ENCODE data around the gene GABRR1. TPM values are rescaled to one million over a fixed set of nuclear protein-coding genes. Genes with fewer than 3 reads are reported as not detected.

Gene GABRR1
- total RNA-seq, 3 donors from 2014 or later (not counting 1 experiment from before 2014, with no cell fraction given) = 0.07 TPM; not detected in 2

GRCh38 chr6:89215391-89215790 is 1.8 kb downstream of the GABRR1 start:
- ATAC-seq (no peak), DNase-seq (no peak)
- Histone ChIP-seq H3K27me3 (ENCODE audit: control insufficient read depth, insufficient read depth, low read length) (peaks cover 2% of the 10 kb centered on the region), H3K36me3 (ENCODE audit: control insufficient read depth, insufficient read depth, low read length) (no peaks in the 10 kb centered on the region), H3K9me3 (ENCODE audit: control insufficient read depth, insufficient read depth, low read length) (no peaks in the 10 kb centered on the region), H3K4me3 (ENCODE audit: low read length) (no peak overlapping the region), H3K27ac (ENCODE audit: low read length) (no peak overlapping the region), H3K4me1 (ENCODE audit: control insufficient read depth, insufficient read depth, low read length) (no peaks in the 10 kb centered on the region)
- intact Hi-C loops (cut with micrococcal nuclease) = no loop called here
- no peak overlapping the region for H3K4me3 Mint-ChIP-seq
- H3K27ac Mint-ChIP-seq = no peak overlapping the region
- H3K36me3 Mint-ChIP-seq = no peaks in the 10 kb centered on the region
- H3K27me3 Mint-ChIP-seq (ENCODE audit: low read depth in 2 of 2) = peaks cover 5 to 8% of the 10 kb centered on the region in 2 donors
- peaks cover 0 to 7% of the 10 kb centered on the region in 2 donors for H3K4me1 Mint-ChIP-seq
- no peaks in the 10 kb centered on the region for H3K9me3 Mint-ChIP-seq
- no peak for TF ChIP-seq CTCF (IDR thresholded peaks at IDR 0.05)

- H3K4me1 Mint-ChIP-seq = peaks cover 0 to 7% of the 10 kb centered on the region in 2 donors
- ATAC-seq = no peak
- Histone ChIP-seq H3K4me1 (ENCODE audit: control insufficient read depth, insufficient read depth, low read length) (no peaks in the 10 kb centered on the region), H3K36me3 (ENCODE audit: control insufficient read depth, insufficient read depth, low read length) (no peaks in the 10 kb centered on the region), H3K4me3 (ENCODE audit: low read length) (no peak overlapping the region), H3K27me3 (ENCODE audit: control insufficient read depth, insufficient read depth, low read length) (peaks cover 2% of the 10 kb centered on the region), H3K27ac (ENCODE audit: low read length) (no peak overlapping the region), H3K9me3 (ENCODE audit: control insufficient read depth, insufficient read depth, low read length) (no peaks in the 10 kb centered on the region)
- no peak for TF ChIP-seq CTCF (IDR thresholded peaks at IDR 0.05)
- no peaks in the 10 kb centered on the region for H3K9me3 Mint-ChIP-seq
- no peak overlapping the region for H3K27ac Mint-ChIP-seq
- intact Hi-C loops (cut with micrococcal nuclease) = no loop called here
- no peak for DNase-seq
- peaks cover 5 to 8% of the 10 kb centered on the region in 2 donors for H3K27me3 Mint-ChIP-seq (ENCODE audit: low read depth in 2 of 2)
- no peaks in the 10 kb centered on the region for H3K36me3 Mint-ChIP-seq
- no peak overlapping the region for H3K4me3 Mint-ChIP-seq
Measured at GRCh38 chr6:89214197-89214596, 3.0 kb downstream of the GABRR1 start.

- Histone ChIP-seq H3K27ac (ENCODE audit: low read length) (no peak overlapping the region), H3K9me3 (ENCODE audit: control insufficient read depth, insufficient read depth, low read length) (no peaks in the 10 kb centered on the region), H3K27me3 (ENCODE audit: control insufficient read depth, insufficient read depth, low read length) (peaks cover under 1% of the 10 kb centered on the region), H3K4me1 (ENCODE audit: control insufficient read depth, insufficient read depth, low read length) (no peaks in the 10 kb centered on the region), H3K4me3 (ENCODE audit: low read length) (no peak overlapping the region), H3K36me3 (ENCODE audit: control insufficient read depth, insufficient read depth, low read length) (no peaks in the 10 kb centered on the region)
- intact Hi-C loops (cut with micrococcal nuclease) = no loop called here
- Mint-ChIP-seq H3K4me1 (peaks cover 0 to 4% of the 10 kb centered on the region in 2 donors), H3K36me3 (no peaks in the 10 kb centered on the region), H3K27ac (no peak overlapping the region), H3K27me3 (ENCODE audit: low read depth in 2 of 2) (peaks cover 2 to 5% of the 10 kb centered on the region in 2 donors), H3K4me3 (no peak overlapping the region), H3K9me3 (no peaks in the 10 kb centered on the region)
- DNase-seq (no peak), ATAC-seq (no peak)
- no peak for TF ChIP-seq CTCF (IDR thresholded peaks at IDR 0.05)
- 76% methylated on average over 5 of the region's 5 CpGs for WGBS (ENCODE audit: insufficient coverage)
Measured at GRCh38 chr6:89212472-89212871, 4.7 kb downstream of the GABRR1 start.

GRCh38 chr6:89209457-89209856 is 7.7 kb downstream of the GABRR1 start:
- no peak for DNase-seq
- Histone ChIP-seq H3K9me3 (ENCODE audit: control insufficient read depth, insufficient read depth, low read length) (no peaks in the 10 kb centered on the region), H3K27me3 (ENCODE audit: control insufficient read depth, insufficient read depth, low read length) (no peaks in the 10 kb centered on the region), H3K4me3 (ENCODE audit: low read length) (no peak overlapping the region), H3K36me3 (ENCODE audit: control insufficient read depth, insufficient read depth, low read length) (no peaks in the 10 kb centered on the region), H3K27ac (ENCODE audit: low read length) (no peak overlapping the region), H3K4me1 (ENCODE audit: control insufficient read depth, insufficient read depth, low read length) (no peaks in the 10 kb centered on the region)
- Mint-ChIP-seq H3K27me3 (ENCODE audit: low read depth in 2 of 2) (no peaks in the 10 kb centered on the region), H3K27ac (no peak overlapping the region), H3K9me3 (no peaks in the 10 kb centered on the region), H3K4me3 (no peak overlapping the region), H3K4me1 (no peaks in the 10 kb centered on the region), H3K36me3 (no peaks in the 10 kb centered on the region)
- WGBS (ENCODE audit: insufficient coverage) = 93% methylated on average over 6 of the region's 6 CpGs
- intact Hi-C loops (cut with micrococcal nuclease) = no loop called here
- no peak for TF ChIP-seq CTCF (IDR thresholded peaks at IDR 0.05)
- ATAC-seq = no peak
